ENCODE data around the gene COBL.

The COBL gene

DNA sequence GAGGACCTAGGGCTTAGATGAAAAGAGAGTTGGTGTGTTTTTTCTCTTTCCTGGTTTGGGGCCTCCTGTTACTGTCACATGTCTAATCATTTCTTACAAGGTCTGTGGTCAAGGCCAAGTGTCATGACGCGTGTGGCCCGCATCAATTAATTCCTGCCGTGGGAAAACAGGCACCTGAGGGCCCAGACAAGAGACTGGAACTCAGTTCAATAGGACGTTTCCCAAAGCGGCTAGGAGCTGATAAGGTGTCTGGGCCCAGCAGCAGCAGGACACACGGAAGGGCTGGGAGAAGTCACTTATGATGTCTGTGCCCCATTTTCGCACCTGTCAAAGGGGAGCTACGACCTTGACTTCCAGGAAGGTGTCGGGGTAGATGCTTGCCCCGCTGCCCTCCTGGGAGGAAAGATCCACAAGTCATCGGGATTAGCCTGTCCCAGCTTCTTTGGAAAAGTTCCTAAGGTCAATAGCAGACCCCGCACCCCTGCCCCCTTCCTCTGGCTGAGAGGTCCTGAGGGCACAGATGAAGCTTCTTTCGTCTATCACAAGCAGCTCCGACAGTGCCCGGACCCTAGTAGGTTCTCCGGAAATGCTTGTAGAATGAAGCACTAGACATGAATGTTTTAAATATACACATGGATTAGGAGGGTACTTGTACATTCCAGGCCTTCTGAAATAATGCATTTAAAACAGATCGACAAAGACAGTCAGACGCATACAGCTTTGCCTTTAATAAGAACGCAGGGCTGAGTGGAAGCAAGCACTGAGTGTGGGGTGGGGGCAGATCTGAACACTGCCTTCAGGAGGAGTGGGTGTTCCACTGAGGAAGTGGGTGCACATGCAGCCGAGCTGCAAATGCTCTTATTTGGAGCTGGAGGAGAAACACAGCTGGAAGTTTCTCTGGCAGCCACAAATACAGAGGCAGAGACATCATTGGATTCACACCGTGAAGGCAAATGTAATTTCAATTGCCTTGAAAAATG, 296.4 kb downstream of the COBL start:
- DNase-seq (ENCODE audit: low read depth), result no peak

DNA sequence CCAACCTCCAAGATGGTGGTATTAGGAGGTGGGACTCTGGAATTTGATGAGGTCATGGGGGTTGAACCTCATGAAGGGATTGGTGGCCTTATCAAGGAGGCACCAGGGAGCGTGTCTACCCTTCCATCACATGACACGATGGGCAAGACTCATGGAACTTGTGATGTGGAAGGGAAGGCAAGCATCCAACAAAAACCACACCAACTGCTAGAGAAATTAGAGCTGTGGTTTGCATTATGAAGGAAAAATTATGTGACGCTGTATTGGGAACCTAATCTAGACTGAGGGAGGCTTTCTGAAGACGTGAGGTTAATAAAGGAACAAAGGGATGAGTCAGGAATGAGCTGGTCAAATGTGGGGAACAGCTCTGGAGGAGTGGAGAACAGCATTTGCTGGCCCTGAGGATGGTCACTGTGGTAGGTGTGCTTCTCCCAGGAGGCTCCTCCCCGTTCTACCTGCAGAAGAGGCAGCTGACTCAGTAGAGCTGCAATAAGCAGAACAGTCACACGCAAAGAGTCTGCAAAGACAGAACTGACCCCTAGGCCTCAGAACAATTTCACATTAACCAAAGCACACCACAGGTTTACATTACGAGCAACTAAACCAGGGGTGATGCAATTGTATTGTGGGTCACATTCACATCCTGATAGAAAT, 297.3 kb downstream of the COBL start:
- DNase-seq (ENCODE audit: low read depth), result peak; percentile 35

DNA sequence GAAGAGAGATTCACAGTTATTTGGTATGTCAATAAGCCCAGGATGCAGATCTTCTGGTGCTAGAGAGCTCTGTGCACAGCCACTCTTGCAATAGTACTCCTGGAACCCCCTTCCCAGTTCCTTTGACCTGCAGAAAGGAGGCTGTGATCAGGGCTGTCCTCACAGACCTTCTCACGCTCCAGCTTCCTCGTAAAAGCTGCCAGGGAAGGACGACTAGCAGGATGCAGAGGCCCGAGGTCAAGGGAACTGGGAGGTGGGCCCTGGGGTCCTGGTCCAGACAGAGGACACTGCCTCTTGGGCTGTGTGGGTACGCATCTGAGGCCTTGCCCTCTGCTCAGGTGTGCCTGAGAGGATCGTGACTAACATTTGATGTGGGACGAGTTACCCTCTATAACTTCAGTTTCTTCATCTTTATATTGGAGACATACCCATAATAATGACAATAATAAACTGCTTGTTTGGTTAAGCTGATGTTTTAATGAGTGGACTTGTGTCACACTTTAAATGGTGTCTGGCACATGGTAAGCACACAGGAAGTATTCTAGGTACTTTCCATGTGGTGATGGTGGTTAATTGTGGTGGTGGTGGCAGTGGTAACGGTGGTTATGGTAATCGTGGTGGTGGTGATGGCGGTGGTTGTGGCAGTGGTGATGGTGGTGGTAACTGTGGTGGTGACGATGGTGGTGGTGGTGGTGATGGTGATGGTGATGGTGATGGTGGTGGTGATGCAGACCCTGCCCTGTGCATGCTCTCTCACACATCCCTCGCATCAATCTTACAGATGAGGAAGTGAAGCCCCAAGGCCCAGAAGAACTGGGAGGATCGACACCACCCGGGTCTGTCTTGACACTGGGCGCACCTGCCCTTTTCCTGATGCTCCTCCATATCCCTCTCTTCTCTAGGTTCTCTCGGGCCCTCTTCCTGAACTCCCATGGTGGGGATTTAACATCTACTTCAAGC, 298.8 kb downstream of the COBL start:
- no peak for DNase-seq (ENCODE audit: low read depth)

DNA sequence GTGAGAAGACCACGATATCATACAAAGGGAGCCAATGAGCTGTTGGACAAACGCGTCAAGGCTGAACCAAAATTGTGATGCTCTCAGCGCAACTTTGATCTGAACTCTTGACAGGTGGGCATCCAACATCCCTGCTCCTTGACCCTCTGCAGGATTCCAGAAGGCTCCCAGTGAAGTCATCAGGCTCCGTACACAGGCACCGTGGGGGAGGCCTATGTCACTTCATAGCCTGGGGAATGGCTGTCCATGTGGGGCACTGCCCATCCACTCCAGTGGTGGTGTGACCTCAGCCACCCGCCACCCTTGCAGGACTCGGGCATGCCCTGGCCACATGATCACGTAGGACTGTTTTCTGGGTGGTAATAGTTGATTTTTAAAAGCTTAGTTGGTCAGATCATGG, 300.1 kb downstream of the COBL start:
- DNase-seq (ENCODE audit: low read depth), result no peak

DNA sequence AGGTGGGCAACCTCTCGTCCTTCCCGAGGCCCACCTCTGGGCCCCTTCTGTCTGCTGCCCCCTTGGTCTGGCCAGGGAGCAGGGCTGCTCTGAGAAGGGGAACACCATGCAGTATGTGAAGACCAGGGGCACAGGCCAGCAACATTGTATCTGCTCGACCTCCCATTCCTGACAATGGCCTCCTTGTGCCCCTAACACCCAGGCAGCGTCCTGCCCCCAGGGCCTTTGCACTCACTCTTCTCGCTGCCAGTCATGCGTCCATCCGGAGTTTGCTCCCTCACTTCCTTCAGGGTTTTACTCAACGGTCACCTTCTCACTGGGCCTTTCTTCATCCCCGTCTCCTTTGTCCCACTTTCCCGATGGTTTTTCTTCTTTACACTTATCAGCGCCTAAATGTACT, 301.0 kb downstream of the COBL start:
- no peak for DNase-seq (ENCODE audit: low read depth)

DNA sequence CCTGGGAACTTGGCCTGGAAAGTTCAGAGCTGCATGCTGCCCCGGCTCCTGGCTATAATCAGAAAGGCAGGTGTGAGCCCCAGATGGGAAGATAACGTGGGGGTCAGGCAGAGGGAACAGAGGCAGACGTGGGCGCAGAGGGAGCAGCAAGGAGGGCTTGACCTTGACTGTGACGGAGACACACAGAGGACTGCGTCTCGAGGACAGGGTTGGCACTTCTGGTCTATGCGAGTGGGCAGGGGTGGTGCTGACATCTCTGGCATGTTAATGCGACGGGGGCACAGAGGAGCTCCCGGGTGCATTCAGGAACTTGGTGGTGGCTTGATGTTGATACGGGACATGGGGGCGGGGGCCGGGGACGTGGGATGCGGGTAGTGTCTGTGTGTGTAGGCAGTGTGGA, 301.8 kb downstream of the COBL start:
- DNase-seq (ENCODE audit: low read depth), result no peak

DNA sequence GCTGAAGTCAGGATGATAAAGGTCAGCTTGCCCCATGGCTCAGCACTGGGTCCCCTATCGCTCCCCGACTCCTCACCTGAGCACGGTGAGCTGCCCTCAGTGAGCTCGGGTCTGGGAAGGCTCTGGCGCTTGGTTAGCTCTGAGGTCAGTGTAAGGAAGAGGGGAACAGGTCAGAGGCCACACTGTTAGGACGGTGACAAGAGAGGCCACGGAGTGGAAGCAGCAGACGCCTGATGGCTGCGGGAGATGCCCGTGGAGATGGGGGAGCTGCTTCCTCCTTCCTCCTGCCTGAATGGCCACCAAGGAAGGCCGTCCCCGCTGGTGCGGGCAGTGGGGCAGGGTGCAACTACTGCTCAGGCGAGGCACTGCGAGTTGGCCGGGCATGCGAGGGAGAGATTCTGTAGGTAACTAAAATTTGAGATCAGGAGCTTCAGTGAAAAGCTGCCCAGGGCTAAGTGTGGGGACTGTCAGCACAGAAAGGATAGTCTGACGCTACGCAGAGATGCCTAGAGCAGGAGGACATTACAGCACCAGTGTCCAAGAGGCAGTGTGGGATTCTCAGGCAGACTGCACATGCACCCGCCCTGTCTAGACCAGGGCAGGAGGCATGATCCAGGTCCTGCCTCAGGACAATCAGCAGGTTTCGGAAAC, 302.6 kb downstream of the COBL start:
- no peak for DNase-seq (ENCODE audit: low read depth)

DNA sequence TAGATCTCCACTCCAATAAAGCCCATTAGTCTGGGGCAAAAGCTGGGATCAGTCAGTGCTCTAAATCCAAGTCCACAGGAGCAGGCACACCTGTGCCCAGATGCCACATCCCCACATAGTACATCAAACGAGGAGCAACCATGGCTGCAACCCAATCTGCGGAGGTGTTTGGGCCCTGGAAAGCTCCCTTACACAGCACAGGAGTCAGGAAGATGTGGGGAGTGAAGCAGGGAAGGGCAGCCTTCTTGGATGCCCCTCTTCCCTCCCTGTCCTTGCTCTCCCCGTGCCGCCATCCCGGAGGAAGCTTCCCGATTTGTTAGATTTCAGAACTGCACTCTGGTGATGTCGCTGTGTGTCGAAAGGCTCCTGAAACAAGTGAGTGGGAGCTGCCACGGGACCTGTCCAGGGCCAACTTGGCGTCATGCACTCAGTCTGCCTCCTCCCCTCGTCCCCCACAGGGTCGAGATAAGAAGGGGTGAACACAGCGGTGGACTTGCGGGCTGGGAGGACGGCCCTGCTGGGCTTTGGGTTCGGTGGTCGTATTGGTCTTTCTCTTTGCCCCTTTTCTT, 303.3 kb downstream of the COBL start:
- no peak for DNase-seq (ENCODE audit: low read depth)

DNA sequence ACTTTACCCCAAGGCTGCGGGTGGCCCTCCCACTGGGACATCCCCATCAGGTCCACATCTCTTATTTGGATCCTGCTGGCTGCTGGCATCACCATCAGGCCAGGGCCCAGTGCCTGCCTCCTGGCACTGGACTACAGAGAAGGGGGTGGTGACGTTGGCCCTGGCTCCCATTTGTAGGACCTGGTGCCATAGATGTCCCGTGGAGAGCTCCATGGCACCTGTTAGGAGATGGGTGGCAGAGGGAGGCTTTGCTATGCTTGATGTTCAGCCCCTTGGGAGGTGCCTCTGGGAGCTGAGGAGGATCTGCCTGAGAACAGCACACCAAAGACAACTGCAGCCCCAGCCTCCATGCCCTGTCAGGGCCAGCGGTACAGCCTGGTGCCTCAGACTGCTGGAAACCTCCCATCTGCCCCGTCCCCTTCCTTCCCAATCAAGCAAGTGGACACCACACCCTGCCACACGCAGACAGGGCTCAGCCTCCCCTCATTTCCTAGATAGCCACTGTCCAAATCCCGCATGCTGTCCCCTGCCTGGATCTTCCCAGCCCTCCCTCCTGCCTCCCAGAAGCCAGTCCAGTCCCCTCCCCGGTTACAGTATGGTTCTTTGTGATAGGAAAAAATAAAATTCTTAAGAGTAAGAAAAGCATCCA, 303.9 kb downstream of the COBL start:
- DNase-seq (ENCODE audit: low read depth), result no peak

DNA sequence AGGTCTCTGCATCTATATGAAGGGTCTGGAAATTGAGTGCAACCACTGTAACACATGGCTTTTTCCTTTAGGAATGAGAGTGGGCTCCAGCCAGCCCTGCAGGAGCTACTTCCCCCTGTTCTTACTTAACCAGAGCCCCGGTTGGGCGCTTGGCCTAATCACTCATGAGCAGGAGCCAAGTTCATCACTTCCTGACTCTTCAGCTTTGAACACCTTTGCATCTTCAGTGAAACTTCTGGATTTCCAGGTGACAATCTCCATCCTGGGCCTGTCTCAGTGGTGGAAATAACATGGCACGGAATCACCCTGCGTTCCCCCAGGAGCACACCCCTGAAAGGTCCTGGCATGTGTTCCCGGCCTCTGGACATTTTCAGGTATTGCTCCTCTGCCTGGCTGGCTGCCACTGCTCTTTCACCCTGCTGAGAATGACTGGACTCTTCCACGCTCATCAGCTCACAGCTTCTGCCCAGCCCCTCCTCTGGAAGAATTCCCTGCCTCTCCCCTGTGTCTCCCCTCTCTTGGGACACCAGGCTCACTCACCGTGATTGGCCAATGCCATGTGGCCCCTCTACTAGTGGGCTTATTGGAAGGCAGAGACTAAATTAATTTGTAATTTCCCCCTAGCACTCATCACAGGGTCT, 304.8 kb downstream of the COBL start:
- no peak for DNase-seq (ENCODE audit: low read depth)

DNA sequence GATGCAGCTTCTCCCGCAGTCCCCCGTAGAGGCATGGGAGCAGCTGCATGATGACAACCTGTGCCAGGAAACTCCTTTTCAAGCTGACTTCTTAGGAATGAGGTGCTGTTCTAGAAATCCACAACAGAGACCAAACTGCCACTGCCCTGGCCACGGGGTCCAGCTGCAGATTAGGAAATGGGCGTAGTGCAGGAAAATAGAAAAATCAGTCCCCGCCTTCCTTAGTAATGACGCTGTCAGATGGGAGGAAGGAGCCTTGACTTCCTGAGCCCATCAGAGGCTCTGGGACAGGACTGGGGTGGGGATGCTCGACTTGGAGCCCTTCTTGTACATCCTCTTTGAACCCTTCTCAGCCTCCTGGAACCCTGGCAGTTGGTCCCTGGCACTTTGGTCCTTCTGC, 306.1 kb downstream of the COBL start:
- no peak for DNase-seq (ENCODE audit: low read depth)

DNA sequence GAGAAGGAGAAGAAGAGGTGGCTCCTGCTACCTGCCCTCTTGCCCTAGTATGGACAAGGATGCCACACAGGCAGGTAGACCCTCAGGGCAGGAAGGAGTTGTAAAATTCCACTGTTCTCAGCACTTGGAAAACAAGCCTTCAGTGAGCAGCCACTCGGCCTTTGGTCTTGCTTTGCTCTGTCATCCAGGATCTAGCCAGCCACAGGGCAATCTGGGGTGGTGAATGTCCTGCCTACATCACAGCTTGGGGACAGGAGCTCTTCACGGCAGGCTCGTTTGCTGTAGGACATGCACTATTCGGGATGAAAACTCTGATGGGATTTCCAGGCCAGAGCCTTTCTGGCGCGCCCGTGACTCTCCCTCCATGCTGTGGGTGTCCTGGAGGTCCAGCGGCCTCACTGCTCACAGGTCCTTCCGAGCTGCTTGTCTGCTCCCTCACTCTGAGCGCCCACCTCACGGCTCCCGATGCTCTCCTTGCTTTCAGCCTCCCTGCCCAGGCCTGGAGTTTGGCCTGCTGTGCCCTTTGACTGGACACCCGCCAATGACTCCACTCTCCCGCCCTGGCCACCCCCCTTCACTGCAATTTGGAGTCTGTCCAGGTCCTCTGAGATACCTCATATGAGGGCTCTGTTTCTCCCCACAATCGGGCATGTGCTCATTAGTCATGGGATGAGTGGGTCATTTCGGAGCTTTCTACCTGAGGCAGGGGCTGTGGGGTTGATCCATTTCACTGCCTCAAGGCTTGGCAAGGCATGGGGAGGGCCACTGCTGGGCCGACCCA, 306.7 kb downstream of the COBL start:
- DNase-seq (ENCODE audit: low read depth), result no peak

DNA sequence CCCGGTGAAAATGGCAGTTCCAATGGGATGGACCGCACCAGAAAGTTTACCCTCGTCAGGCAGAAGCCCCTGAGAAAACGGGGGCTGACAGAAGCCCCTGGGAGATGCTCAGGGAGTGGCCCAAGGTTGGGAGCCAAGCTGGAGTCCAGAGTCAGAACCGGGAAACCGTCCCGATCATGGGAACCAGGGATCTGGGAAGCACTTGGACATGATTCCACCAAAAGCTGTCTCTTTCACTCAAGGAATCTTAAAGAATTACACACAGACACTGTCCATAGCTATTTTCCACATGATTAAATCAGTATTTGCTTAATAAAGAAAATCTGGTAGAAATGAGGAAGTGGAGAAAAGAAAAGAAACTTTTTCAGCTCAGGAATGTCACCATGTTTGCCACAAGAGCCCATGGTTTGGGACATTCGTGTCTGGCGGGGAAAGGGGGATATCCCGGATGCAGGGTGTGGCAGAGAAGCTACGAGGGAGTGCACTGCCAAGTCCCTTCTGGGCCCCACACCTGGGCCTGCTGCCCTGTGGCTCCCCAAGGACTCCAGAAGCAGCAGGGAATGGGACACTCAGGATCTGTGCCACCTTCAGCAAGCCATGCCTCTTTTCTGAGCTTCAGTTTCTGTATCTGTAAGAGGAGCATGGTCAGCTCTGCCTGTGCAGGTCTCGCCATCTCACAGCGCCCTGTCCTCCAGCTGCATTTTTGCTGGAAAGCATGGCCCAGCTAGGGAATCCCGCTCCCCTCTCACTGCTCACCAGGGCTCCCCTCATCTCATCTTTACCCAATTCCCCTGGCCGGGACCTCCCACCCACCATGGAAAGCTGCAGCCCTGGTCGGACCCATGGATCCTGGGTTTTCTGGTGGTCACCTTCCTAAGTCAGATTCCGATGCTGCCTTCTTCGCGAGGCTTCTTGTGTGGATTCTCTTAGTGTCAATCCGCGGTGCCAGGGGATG, 308.8 kb downstream of the COBL start:
- no peak for DNase-seq (ENCODE audit: low read depth)

DNA sequence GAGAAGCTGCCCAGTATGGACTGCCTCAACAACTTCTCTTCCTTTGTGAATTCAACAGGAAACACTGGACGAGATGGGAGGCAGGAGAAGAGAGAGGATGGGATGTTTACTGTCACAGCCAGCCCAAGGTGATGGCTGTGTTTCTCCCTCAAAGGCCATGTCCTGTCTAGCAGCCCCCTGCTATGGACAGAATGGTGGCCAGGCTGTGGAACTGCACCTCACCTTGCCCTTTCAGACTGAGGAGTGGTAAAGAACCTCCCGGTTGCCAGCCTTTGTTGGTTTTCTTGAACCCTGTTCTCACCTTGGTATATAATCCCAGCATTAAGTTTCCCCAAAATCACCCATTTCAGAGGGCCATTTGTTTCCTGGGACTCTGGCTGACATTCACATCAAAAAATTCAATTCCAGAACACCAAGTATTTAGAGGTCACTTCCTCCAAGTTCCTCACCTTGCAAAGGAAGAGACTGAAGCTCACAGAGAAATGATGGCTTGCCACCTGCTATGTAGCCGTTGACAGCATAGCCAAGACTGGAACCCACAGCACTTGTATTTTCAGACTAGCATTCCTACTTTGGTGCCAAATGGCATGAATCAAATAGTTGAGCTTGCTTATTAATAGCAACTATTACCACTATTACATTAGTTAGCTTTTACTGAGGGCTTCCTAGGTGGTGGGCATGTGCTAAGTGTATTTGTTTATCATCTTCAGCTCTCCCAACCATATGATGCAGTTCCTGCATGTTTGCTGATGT, 309.9 kb downstream of the COBL start:
- DNase-seq (ENCODE audit: low read depth), result no peak

DNA sequence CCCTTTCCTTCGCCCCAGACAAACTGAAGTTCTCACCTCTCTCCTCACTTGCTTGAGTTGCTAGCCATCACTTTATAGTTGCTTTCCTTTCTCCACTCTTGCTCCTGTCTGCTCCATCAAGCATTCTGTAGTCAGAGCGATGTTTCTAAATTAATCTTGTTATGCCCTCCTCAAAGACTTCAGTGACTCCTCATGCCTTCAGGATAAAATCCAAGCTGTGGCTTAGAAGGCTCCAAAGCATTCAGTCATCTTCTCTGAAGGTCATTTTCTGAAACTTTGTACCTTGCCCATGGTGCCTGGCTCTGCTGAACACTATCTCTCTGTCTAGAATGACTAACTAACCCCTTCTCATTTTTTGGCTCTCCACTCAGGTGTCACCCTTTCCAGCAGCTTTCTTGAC, 311.5 kb downstream of the COBL start:
- DNase-seq (ENCODE audit: low read depth), result no peak

DNA sequence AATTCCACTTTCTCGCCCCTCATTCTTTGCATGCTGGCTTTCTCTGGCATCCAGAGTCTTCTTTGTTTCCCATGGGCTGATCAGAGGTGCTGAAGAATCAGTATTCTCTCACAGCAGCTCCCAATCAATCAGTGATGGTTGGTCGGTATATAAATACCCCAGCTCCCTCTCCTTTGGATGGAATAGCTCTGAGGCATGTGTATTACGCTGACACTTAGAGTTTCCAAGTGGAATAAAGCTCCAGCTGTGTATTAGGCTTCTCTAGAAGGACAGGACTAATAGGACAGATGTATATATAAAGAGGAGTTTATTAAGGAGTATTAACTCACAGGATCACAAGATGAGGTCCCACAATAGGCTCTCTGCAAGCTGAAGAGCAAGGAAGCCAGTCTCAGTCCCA, 315.7 kb downstream of the COBL start:
- no peak for DNase-seq (ENCODE audit: low read depth)

DNA sequence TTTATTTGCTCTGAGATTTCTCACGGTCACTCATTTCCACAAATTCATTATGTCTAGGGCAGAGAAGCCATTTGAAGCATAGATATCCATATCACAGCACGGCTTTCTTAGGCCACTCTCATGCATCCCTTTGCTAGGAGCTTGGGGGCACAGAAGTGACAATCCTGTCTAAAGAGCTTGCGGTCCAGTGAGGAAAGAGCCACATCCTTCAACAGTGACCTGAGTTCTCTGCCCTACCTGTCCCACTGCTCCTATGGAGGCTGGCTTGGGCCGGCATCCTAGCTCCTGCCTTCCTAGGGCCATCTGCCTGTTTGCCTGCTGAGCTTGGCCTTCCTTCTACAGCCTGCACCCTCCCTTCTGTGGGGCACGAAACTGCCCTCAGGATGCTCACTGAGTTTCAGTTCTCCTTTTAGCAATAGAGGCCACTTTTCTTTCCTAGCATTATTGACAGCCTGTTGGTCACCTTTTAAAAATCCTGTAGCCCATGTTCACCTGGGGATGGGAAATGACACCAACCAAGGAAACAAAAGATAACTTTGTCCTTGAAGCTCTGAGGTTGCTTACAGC, 321.8 kb downstream of the COBL start:
- DNase-seq (ENCODE audit: low read depth), result no peak
